ENCODE results near the gene MPPED1.

MPPED1 gene

GRCh38 chr22:43516386-43516785, 104.6 kb downstream of the MPPED1 start:
- Histone ChIP-seq H3K27me3 (ENCODE audit: insufficient read depth, low read length, poor library complexity) (no peaks in the 10 kb centered on the region), H3K4me3 (ENCODE audit: low read depth in 1 of 2, low read length in 2 of 2) (no peak overlapping the region), H3K36me3 (ENCODE audit: insufficient read depth, low read length) (no peaks in the 10 kb centered on the region), H3K79me2 (ENCODE audit: insufficient read depth, low read length) (no peaks in the 10 kb centered on the region), H3K9me3 (ENCODE audit: insufficient read depth, low read length, severe bottlenecking) (no peaks in the 10 kb centered on the region), H3K4me1 (ENCODE audit: insufficient read depth, low read length) (no peaks in the 10 kb centered on the region), H3K27ac (ENCODE audit: low read length) (no peak overlapping the region), H4K20me1 (ENCODE audit: insufficient read depth, low read length) (peaks cover 5% of the 10 kb centered on the region; the same call in 1 of the 2 replicates), H3K4me2 (ENCODE audit: insufficient read depth, low read length) (no peak overlapping the region), H2AFZ (ENCODE audit: low read depth, low read length) (no peak overlapping the region), H3K9ac (ENCODE audit: low read depth, low read length) (no peak overlapping the region)
- no peak for TF ChIP-seq CTCF (IDR thresholded peaks at IDR 0.05; ENCODE audit: borderline replicate concordance, extremely low read depth, low read length, poor library complexity, severe bottlenecking)
- no peak for TF ChIP-seq EZH2 (IDR thresholded peaks at IDR 0.05; ENCODE audit: borderline replicate concordance, low read depth, low read length, severe bottlenecking)
- ATAC-seq (ENCODE audit: insufficient read depth, low read depth): no peak
- DNase-seq: no peak

- DNase-seq: no peak
Observed at GRCh38 chr22:43516996-43517635, 105.3 kb downstream of the MPPED1 start.

GRCh38 chr22:43520632-43521039, 108.8 kb downstream of the MPPED1 start:
- TF ChIP-seq CTCF (IDR thresholded peaks at IDR 0.05; ENCODE audit: borderline replicate concordance, extremely low read depth, low read length, poor library complexity, severe bottlenecking) (no peak), EZH2 (IDR thresholded peaks at IDR 0.05; ENCODE audit: borderline replicate concordance, low read depth, low read length, severe bottlenecking) (no peak)
- Histone ChIP-seq H3K79me2 (ENCODE audit: insufficient read depth, low read length) (no peaks in the 10 kb centered on the region), H3K36me3 (ENCODE audit: insufficient read depth, low read length) (no peaks in the 10 kb centered on the region), H3K27ac (ENCODE audit: low read length) (no peak overlapping the region), H2AFZ (ENCODE audit: low read depth, low read length) (no peak overlapping the region), H3K9ac (ENCODE audit: low read depth, low read length) (no peak overlapping the region), H3K4me2 (ENCODE audit: insufficient read depth, low read length) (no peak overlapping the region), H3K9me3 (ENCODE audit: insufficient read depth, low read length, severe bottlenecking) (no peaks in the 10 kb centered on the region), H3K27me3 (ENCODE audit: insufficient read depth, low read length, poor library complexity) (no peaks in the 10 kb centered on the region), H4K20me1 (ENCODE audit: insufficient read depth, low read length) (peaks cover under 1% of the 10 kb centered on the region; the same call in 1 of the 2 replicates), H3K4me1 (ENCODE audit: insufficient read depth, low read length) (no peaks in the 10 kb centered on the region), H3K4me3 (ENCODE audit: low read depth in 1 of 2, low read length in 2 of 2) (no peak overlapping the region)
- no peak for DNase-seq
- ATAC-seq (ENCODE audit: insufficient read depth, low read depth): no peak

More at GRCh38 chr22:43516996-43517635, 105.3 kb downstream of the MPPED1 start:
- H3K79me2 ChIP-seq (ENCODE audit: insufficient read depth, low read length): no peaks in the 10 kb centered on the region
- H3K36me3 ChIP-seq (ENCODE audit: insufficient read depth, low read length): no peaks in the 10 kb centered on the region
- peaks cover 5% of the 10 kb centered on the region; the same call in 1 of the 2 replicates for H4K20me1 ChIP-seq (ENCODE audit: insufficient read depth, low read length)
- no peak for ATAC-seq (ENCODE audit: insufficient read depth, low read depth)
- no peaks in the 10 kb centered on the region for H3K27me3 ChIP-seq (ENCODE audit: insufficient read depth, low read length, poor library complexity)
- H2AFZ ChIP-seq (ENCODE audit: low read depth, low read length): no peak overlapping the region
- no peak overlapping the region for H3K27ac ChIP-seq (ENCODE audit: low read length)
- no peak overlapping the region for H3K4me3 ChIP-seq (ENCODE audit: low read depth in 1 of 2, low read length in 2 of 2)
- no peaks in the 10 kb centered on the region for H3K4me1 ChIP-seq (ENCODE audit: insufficient read depth, low read length)
- no peak overlapping the region for H3K4me2 ChIP-seq (ENCODE audit: insufficient read depth, low read length)
- no peaks in the 10 kb centered on the region for H3K9me3 ChIP-seq (ENCODE audit: insufficient read depth, low read length, severe bottlenecking)
- no peak overlapping the region for H3K9ac ChIP-seq (ENCODE audit: low read depth, low read length)
- TF ChIP-seq EZH2 (IDR thresholded peaks at IDR 0.05; ENCODE audit: borderline replicate concordance, low read depth, low read length, severe bottlenecking) (no peak), CTCF (IDR thresholded peaks at IDR 0.05; ENCODE audit: borderline replicate concordance, extremely low read depth, low read length, poor library complexity, severe bottlenecking) (no peak)
